ENCODE data around the gene MRPL54.

DNA sequence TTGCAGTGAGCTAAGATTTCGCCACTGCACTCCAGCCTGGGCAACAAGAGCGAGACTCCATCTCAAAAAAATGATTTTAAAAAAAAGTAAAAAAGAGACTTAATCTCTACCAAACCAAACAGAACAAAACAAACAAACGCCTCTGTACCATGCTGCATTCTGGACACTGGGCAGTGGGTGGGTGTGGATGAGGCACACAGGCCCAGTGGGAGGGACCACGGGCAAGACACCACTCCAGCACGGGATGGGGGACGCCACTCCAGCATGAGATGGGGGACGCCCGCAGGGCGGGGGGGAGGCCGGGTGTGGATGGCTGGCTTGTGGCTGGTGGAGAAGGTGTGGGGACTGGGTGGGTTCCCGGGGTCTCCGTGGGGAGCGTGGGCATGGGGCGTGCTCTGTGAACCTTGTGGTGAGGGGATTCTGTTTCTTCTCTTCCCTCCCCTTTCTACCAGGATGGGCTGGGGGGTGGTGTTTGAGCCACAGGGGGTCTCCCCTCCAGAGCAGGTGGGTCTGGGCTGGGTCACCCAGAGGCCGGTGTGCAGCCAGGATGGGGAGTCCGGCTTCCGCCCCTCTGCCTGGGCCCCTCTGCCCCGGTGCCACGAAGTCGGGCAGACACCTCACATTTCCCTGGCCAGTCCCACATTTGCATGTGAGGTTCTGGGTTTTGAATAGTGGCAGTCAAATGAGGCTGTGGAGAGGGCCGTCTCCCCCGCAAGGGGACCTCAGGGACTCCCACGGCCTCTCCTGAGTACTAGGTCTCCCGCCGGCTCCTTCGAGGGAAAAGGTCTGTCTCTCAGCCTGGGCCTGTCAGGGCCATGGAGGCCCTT, 47.6 kb downstream of the MRPL54 start:
- TF ChIP-seq EP300 (IDR thresholded peaks at IDR 0.05), result no peak
- no peak for TF ChIP-seq POLR2A (IDR thresholded peaks at IDR 0.05)
- no peak for TF ChIP-seq POLR2AphosphoS5 (IDR thresholded peaks at IDR 0.05)
